Erythroblast (primary cell): ENCODE data around the gene ALG9.

ENCODE experiments used
- GATA1 ChIP-seq: IDR thresholded peaks from 2 replicates; pipeline ENCODE4 v1.6.1; 2011; ENCODE audit warnings: low read depth, mild to moderate bottlenecking, control low read depth, low read length, moderate library complexity
- POLR2A ChIP-seq: IDR thresholded peaks from 2 replicates; pipeline ENCODE4 v1.6.1; 2011; ENCODE audit warnings: mild to moderate bottlenecking, low read length

GRCh38 chr11:111908639-111909305 lies 37.4 kb upstream of the ALG9 start:
- TF ChIP-seq POLR2A (no peak), GATA1 (no peak)
